ENCODE measurements around the gene NRL. TPM values are rescaled to one million over a fixed set of nuclear protein-coding genes. Genes with fewer than 3 reads are reported as not detected.

The NRL gene
- polyA plus RNA-seq, 3 donors, result 1.1 to 1.5 (median 1.3) TPM

- Histone ChIP-seq H3K79me2 (ENCODE audit: insufficient read depth, low read length) (no peaks in the 10 kb centered on the region), H3K9me3 (replicated peaks in 1 of 2; ENCODE audit: control insufficient read depth in 1 of 2, insufficient read depth in 1 of 2, low read length in 2 of 2) (no peaks in the 10 kb centered on the region), H2AFZ (ENCODE audit: insufficient read depth, low read depth, low read length, poor library complexity, severe bottlenecking) (no peak overlapping the region), H3K27me3 (ENCODE audit: control insufficient read depth in 2 of 2, insufficient read depth in 2 of 2, low read length in 2 of 2) (peaks cover 21 to 44% of the 10 kb centered on the region in 2 donors), H3K4me2 (replicated peaks; ENCODE audit: extremely low read depth, low read length, poor library complexity, severe bottlenecking) (no peak overlapping the region), H3K4me1 (ENCODE audit: control insufficient read depth in 1 of 2, insufficient read depth in 2 of 2, low read length in 2 of 2) (peaks cover 12 to 18% of the 10 kb centered on the region in 2 donors), H4K20me1 (ENCODE audit: insufficient read depth, low read length) (no peaks in the 10 kb centered on the region), H3K9ac (ENCODE audit: insufficient read depth, low read length, poor library complexity, severe bottlenecking) (no peak overlapping the region), H3K27ac (ENCODE audit: low read depth in 1 of 2, low read length in 2 of 2) (no peak overlapping the region), H3K36me3 (replicated peaks in 1 of 2; ENCODE audit: control insufficient read depth in 1 of 2, insufficient read depth in 2 of 2, low read length in 2 of 2) (no peaks in the 10 kb centered on the region), H3K4me3 (replicated peaks in 1 of 3; ENCODE audit: low read depth in 2 of 3, low read length in 3 of 3) (no peak overlapping the region)
- peaks cover 0 to 23% (median 2%) of the 10 kb centered on the region in 7 donors for H3K9me3 Mint-ChIP-seq
- TF ChIP-seq CTCF (IDR thresholded peaks at IDR 0.05), result no peak
- DNase-seq, result no peak
- 57% methylated on average over 1 of the region's 5 CpGs for WGBS (ENCODE audit: insufficient coverage)
- peaks cover 4 to 11% of the 10 kb centered on the region in 2 donors for H3K36me3 Mint-ChIP-seq
- peaks cover 14% of the 10 kb centered on the region for H3K4me1 Mint-ChIP-seq
- peaks cover 45 to 48% (median 46%) of the 10 kb centered on the region in 3 donors for H3K27me3 Mint-ChIP-seq (ENCODE audit: low read depth in 3 of 3)
- peak overlapping the region in 1 of 2 donors; percentile 88 for H3K4me3 Mint-ChIP-seq
- H3K27ac Mint-ChIP-seq, result peak overlapping the region in 1 of 7 donors; percentile 59
- intact Hi-C loops (cut with micrococcal nuclease), result no loop called here
Measured at GRCh38 chr14:24082411-24083080, 32.2 kb downstream of the NRL start.

GRCh38 chr14:24081739-24082211 lies 33.0 kb downstream of the NRL start:
- Mint-ChIP-seq H3K27ac (peak overlapping the region in 1 of 7 donors; percentile 20), H3K4me1 (peaks cover 14% of the 10 kb centered on the region), H3K36me3 (peaks cover 4 to 11% of the 10 kb centered on the region in 2 donors), H3K27me3 (ENCODE audit: low read depth in 3 of 3) (peaks cover 46 to 48% (median 47%) of the 10 kb centered on the region in 3 donors), H3K4me3 (peak overlapping the region; percentile 74 to 88), H3K9me3 (peaks cover 0 to 23% (median 2%) of the 10 kb centered on the region in 7 donors)
- Histone ChIP-seq H3K9me3 (replicated peaks in 1 of 2; ENCODE audit: control insufficient read depth in 1 of 2, insufficient read depth in 1 of 2, low read length in 2 of 2) (no peaks in the 10 kb centered on the region), H3K27me3 (ENCODE audit: control insufficient read depth in 2 of 2, insufficient read depth in 2 of 2, low read length in 2 of 2) (peaks cover 21 to 44% of the 10 kb centered on the region in 2 donors), H3K9ac (ENCODE audit: insufficient read depth, low read length, poor library complexity, severe bottlenecking) (no peak overlapping the region), H4K20me1 (ENCODE audit: insufficient read depth, low read length) (no peaks in the 10 kb centered on the region), H3K79me2 (ENCODE audit: insufficient read depth, low read length) (no peaks in the 10 kb centered on the region), H3K36me3 (replicated peaks in 1 of 2; ENCODE audit: control insufficient read depth in 1 of 2, insufficient read depth in 2 of 2, low read length in 2 of 2) (no peaks in the 10 kb centered on the region), H3K4me2 (replicated peaks; ENCODE audit: extremely low read depth, low read length, poor library complexity, severe bottlenecking) (peak overlapping the region; percentile 89), H3K4me3 (replicated peaks in 1 of 3; ENCODE audit: low read depth in 2 of 3, low read length in 3 of 3) (peak overlapping the region in 1 of 3 experiments; percentile 76), H3K27ac (ENCODE audit: low read depth in 1 of 2, low read length in 2 of 2) (no peak overlapping the region), H2AFZ (ENCODE audit: insufficient read depth, low read depth, low read length, poor library complexity, severe bottlenecking) (peak overlapping the region; percentile 84), H3K4me1 (ENCODE audit: control insufficient read depth in 1 of 2, insufficient read depth in 2 of 2, low read length in 2 of 2) (peaks cover 12 to 18% of the 10 kb centered on the region in 2 donors)
- no peak for TF ChIP-seq CTCF (IDR thresholded peaks at IDR 0.05)
- WGBS (ENCODE audit: insufficient coverage), result 12% methylated on average over 19 of the region's 26 CpGs
- no peak for DNase-seq
- intact Hi-C loops (cut with micrococcal nuclease), result no loop called here

Data from CD14-positive monocyte (primary cell).